ENCODE measurements around the gene RBMY1F.
"Not testable (repeated sequence)": the region's sequence is repeated elsewhere in the genome, so short reads cannot be mapped to it uniquely, and the experiment has no call there.

RBMY1F gene
- 0 reads per million in 4 donors for total RNA-seq

GRCh38 chrY:22182823-22183222 lies at the start of gene RBMY1F:
TSS of gene RBMY1F (minus strand) at chrY:22182923. CDS start at chrY:22180969, 1,954 bp downstream.
- not testable (repeated sequence) for DNase-seq

DNA sequence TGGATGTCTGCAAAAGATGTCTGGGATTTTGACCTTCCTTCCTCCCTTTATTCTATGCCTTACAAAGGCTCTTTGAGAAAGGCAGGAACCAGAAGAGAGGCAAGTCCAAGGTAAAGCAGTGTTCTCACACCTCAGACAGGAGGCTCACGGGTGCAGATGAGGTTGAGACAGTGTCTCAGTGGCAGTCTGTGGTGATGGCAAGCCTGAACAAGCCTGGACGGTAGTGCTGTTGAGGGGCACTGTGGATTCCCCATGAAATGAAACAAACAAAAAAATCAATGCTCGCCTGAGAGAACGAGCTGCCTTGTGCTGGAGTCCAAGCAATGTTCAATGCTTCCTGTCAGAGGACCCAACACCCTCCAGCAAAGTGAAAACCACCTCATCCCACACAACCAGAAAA lies 31.6 kb downstream of the RBMY1F start:
- not testable (repeated sequence) for DNase-seq

- not testable (repeated sequence) for DNase-seq
Measured at GRCh38 chrY:22141011-22141695, 41.6 kb downstream of the RBMY1F start.

DNA sequence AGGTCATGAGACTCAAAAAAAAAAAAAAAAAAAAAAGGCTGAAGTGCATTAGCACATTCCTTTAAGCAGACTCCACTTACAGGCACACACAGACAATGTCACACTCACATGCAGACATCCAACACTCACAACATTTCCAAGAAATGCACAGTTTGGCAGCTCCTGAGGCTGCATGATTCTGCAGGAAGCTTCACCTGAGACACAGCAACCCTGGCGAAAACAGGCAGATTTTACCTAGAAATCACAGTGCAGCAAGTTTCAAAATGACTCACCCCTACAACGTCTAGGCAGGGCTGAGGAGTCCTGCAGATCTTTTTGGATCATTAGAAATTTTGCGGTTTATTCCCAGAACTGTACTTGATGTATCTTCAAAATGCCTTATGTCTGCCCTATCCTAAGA lies 48.0 kb downstream of the RBMY1F start:
- DNase-seq, result not testable (repeated sequence)

GRCh38 chrY:22130494-22130893 lies 52.2 kb downstream of the RBMY1F start:
- DNase-seq, result not testable (repeated sequence)

Measured in T-helper 1 cell (primary cell).